ENCODE results near the gene PNMA8C.
A peak's percentile ranks its signal among the peaks of the same experiment; 100 is the strongest.

PNMA8C gene

DNA sequence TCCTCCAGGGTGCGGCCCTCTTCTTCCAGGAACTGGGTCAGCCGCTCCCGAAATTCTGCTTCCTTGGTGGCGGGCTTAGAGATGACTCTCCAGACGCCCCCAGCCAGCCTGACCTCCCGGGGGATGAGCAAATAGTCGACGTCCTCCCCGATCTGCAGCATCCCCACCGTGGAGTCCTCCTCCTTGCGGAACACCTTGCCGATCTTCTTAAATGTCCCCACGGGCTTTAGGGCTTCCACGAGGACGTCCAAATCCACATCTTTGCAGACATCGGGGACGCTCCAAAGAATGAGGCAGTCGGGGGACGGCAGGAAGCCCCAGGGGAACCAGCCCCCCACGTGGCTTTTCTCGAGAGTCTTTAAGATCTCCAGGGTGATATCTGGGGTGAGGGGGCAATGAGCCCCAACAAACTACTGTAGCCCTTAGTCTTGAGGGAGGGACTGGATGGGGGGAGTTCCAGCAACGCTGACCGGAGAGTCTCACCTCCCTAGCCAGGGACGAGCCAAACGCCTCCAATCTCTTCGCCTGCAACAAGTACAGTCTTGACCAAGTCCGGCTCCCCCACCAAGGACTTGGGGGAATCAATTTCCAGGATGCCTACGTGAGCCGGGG lies 16.0 kb downstream of the PNMA8C start:
- H3K4me3 ChIP-seq (ENCODE audit: control insufficient read depth, low read depth, low read length), result peak overlapping the region; percentile 50
- no peak for DNase-seq (ENCODE audit: low read depth)
- TF ChIP-seq, protein P1, sequence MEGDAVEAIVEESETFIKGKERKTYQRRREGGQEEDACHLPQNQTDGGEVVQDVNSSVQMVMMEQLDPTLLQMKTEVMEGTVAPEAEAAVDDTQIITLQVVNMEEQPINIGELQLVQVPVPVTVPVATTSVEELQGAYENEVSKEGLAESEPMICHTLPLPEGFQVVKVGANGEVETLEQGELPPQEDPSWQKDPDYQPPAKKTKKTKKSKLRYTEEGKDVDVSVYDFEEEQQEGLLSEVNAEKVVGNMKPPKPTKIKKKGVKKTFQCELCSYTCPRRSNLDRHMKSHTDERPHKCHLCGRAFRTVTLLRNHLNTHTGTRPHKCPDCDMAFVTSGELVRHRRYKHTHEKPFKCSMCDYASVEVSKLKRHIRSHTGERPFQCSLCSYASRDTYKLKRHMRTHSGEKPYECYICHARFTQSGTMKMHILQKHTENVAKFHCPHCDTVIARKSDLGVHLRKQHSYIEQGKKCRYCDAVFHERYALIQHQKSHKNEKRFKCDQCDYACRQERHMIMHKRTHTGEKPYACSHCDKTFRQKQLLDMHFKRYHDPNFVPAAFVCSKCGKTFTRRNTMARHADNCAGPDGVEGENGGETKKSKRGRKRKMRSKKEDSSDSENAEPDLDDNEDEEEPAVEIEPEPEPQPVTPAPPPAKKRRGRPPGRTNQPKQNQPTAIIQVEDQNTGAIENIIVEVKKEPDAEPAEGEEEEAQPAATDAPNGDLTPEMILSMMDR (IDR thresholded peaks at IDR 0.05; ENCODE audit: control insufficient read depth, insufficient read depth, low read depth, low read length, missing control alignments), result no peak

DNA sequence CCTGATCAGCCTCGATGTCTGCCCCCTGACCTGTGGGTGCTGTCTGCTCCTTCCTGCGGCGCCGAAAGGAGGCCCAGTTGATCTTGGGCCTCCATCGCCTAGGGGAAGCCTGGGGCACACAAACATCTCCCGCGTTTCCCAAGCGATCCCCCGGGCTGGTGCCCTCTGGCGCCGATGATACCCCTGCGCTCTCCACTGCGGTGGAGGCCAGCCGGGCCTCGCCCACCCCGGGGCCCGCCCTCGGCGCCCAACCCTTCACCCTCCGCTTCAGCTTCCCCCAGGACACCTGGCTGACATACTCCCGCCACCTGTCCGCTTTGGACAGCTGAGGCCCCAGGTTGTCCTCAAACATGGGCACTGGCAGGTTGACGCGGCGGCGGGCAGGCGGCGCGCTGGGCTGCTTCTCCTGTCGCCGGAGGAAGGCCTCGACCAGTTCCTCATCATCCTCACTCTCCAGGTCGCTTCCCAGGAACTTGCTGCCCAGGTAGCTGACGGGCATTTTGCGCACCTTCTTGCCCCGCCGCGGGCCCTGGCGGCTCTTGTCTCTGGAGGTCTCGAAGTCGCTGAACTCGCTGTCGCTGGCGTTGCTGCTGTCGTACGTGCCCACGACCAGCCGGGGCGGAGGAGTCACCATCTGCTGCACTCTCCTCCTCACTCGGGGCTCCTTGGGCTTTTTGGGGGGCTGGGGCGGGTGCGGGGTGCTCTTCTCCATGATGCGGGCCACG lies 16.6 kb downstream of the PNMA8C start:
- TF ChIP-seq, protein P1 (IDR thresholded peaks at IDR 0.05; ENCODE audit: control insufficient read depth, insufficient read depth, low read depth, low read length, missing control alignments), result no peak
- H3K4me3 ChIP-seq (ENCODE audit: control insufficient read depth, low read depth, low read length), result peak overlapping the region; percentile 50
- DNase-seq (ENCODE audit: low read depth), result no peak

DNA sequence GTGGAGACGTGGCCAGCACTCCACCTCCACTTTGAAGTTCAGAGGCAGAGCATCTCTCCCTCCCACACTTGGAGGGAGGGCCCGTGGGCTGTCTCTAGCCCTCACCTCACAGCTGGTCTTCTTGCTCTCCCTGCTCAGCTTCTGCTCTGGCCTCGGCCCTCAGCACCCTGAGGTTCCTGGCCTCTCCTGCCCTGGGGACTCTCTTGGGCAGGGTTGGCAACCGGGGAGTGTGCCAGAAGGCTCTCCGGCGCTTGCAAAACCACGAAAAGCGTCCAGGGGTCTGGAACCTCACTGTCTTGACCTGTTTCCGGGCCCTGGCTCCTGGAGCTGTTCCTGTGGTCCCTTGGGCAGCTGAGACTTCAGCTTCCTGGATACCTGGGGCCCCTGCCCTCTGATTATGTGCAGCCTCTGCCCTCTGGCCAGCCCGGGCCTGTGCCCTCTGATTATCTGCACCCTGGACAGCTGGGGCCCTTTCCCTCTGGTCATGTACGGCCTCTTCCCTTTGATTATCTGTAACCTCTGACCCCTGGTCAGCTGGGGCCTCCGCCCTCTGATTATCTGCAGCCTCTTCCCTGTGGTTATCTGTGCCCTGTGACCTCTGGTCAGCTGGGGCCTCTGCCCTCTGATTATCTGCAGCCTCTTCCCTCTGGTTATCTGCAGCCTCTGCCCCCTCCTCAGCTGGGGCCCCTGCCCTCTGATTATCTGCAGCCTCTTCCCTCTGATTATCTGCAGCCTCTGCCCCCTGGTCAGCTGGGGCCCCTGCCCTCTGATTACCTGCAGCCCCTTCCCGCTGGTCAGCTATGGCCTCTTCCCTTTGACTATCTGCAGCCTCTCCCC lies 17.4 kb downstream of the PNMA8C start:
- no peak for DNase-seq (ENCODE audit: low read depth)
- TF ChIP-seq, protein P1 (IDR thresholded peaks at IDR 0.05; ENCODE audit: control insufficient read depth, insufficient read depth, low read depth, low read length, missing control alignments), result no peak
- H3K4me3 ChIP-seq (ENCODE audit: control insufficient read depth, low read depth, low read length), result peak overlapping the region; percentile 50

DNA sequence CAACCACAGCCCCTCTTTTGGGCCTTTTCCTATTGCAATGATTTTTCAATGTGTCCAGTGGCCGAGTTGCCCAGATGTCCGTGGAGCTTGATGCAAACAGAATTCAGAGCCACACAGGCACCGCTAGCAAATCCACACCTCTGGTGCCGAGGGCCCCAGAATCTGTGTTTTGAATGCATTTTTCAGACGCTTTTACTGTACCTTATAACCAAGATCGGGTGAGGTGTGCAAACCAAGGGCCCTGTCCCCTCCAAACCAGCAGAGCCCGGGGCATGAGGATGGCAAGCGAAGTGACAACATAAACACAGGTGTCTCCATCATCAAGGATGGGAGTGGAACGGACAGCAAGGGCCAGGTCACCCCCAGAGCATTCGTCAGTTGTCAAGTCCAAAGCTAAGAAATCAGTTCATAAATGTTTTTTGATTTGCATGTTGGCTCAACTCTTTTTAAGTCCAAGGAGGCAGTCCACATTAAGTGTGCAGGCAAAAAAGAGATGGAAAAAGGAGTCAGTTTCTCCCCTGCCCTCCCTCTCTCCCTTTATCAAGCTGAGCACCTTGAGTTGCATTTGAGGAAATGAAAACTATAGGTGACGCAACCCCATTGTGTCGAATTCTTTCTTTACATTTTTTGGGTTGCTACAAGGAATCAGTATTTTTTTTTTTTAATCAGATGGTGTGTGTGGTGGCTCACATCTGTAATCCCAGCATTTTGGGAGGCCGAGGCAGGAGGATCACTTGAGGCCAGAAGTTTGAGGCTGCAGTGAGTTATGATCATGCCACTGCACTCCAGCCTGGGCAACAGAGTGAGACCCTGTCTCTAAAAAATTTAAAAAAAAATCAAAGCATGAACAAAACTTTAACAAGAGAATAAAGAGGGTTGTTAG lies 18.3 kb downstream of the PNMA8C start:
- TF ChIP-seq, protein P1 (IDR thresholded peaks at IDR 0.05; ENCODE audit: control insufficient read depth, insufficient read depth, low read depth, low read length, missing control alignments), result no peak
- DNase-seq (ENCODE audit: low read depth), result no peak
- H3K4me3 ChIP-seq (ENCODE audit: control insufficient read depth, low read depth, low read length), result no peak overlapping the region

DNA sequence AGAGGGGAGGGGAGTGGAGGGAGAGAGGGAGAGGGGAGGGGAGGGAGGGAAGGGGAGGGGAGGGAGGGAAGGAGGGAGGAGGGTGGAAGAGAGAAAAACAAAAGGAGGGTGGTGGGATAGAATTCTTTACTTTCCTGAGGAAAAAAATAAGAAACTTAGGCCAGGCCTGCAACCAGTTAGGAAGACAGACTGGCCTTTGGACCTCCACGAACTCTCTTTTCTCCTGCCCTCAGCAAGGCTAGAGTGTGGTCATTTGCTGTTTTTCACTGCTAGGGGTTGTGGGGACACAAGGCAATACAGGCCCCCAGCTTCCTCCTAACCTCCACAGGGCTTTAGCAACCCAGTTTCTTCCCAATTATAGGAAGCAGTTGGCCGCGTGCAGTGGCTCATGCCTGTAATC lies 19.5 kb downstream of the PNMA8C start:
- TF ChIP-seq, protein P1 (IDR thresholded peaks at IDR 0.05; ENCODE audit: control insufficient read depth, insufficient read depth, low read depth, low read length, missing control alignments), result no peak
- no peak for DNase-seq (ENCODE audit: low read depth)
- H3K4me3 ChIP-seq (ENCODE audit: control insufficient read depth, low read depth, low read length), result no peak overlapping the region

DNA sequence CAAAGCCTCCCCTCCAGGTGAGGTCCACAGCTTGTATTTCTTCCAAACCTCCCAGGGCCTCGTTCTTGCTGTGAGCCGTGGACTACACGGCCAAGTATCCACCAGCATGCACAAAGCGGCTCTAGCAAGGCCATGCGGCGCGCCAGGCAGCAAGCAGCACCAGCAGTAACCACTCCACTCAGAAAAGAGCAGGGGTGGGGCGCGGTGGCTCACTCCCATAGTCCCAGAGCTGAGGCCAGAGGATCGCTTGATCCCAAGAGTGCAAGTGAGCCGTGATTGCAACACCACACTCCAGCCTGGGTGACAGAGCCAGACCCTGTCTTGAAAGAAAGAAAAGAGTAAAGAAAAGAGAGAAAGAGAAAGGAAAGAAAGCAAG lies 20.1 kb downstream of the PNMA8C start:
- TF ChIP-seq, protein P1 (IDR thresholded peaks at IDR 0.05; ENCODE audit: control insufficient read depth, insufficient read depth, low read depth, low read length, missing control alignments), result no peak
- no peak for DNase-seq (ENCODE audit: low read depth)
- H3K4me3 ChIP-seq (ENCODE audit: control insufficient read depth, low read depth, low read length), result no peak overlapping the region; the same call in 1 of the 2 replicates
